RKO (cell line): ENCODE data around the gene C5orf63.
"Not testable (repeated sequence)": the region's sequence is repeated elsewhere in the genome, so short reads cannot be mapped to it uniquely, and the experiment has no call there.

Experiments
- DNase-seq: peaks from one replicate; pipeline ENCODE4 v3.0.0-alpha.2; 2016; ENCODE audit warnings: low spot score

Gene C5orf63

GRCh38 chr5:127030259-127031146 is 42.8 kb downstream of the C5orf63 start, which contains the start of gene MARCHF3:
TSS of gene MARCHF3 (minus strand) at chr5:127030558. CDS start at chr5:126918171, 112,387 bp downstream.
- DNase-seq: peak; percentile 94

- peak; percentile 86 for DNase-seq
Observed at GRCh38 chr5:127029581-127030258, 43.6 kb downstream of the C5orf63 start.

- DNase-seq: no peak
Observed at GRCh38 chr5:127028822-127029457, 44.4 kb downstream of the C5orf63 start.

GRCh38 chr5:127027539-127027938 is 45.8 kb downstream of the C5orf63 start:
- DNase-seq: no peak

GRCh38 chr5:127026166-127026565 is 47.1 kb downstream of the C5orf63 start:
- no peak for DNase-seq

- no peak for DNase-seq
Observed at GRCh38 chr5:127025467-127025866, 47.8 kb downstream of the C5orf63 start.

GRCh38 chr5:127024821-127025220 is 48.5 kb downstream of the C5orf63 start:
- DNase-seq: no peak

- not testable (repeated sequence) for DNase-seq
Observed at GRCh38 chr5:127023552-127024191, 49.6 kb downstream of the C5orf63 start.

GRCh38 chr5:127022846-127023245 is 50.5 kb downstream of the C5orf63 start:
- no peak for DNase-seq

- DNase-seq: no peak
Observed at GRCh38 chr5:127019928-127020327, 53.4 kb downstream of the C5orf63 start.

- not testable (repeated sequence) for DNase-seq
Observed at GRCh38 chr5:127016722-127017121, 56.6 kb downstream of the C5orf63 start.

- no peak for DNase-seq
Observed at GRCh38 chr5:127015716-127016115, 57.6 kb downstream of the C5orf63 start.

GRCh38 chr5:127014573-127014972 is 58.7 kb downstream of the C5orf63 start:
- DNase-seq: no peak

- DNase-seq: no peak
Observed at GRCh38 chr5:127013407-127013806, 59.9 kb downstream of the C5orf63 start.

- DNase-seq: no peak
Observed at GRCh38 chr5:127012916-127013315, 60.4 kb downstream of the C5orf63 start.

- peak; percentile 7 for DNase-seq
Observed at GRCh38 chr5:127011961-127012644, 61.2 kb downstream of the C5orf63 start.

- peak; percentile 85 for DNase-seq
Observed at GRCh38 chr5:127011153-127011552, 62.1 kb downstream of the C5orf63 start.

GRCh38 chr5:127010362-127010761 is 62.9 kb downstream of the C5orf63 start:
- DNase-seq: no peak

GRCh38 chr5:127009784-127010183 is 63.5 kb downstream of the C5orf63 start:
- no peak for DNase-seq

- DNase-seq: no peak
Observed at GRCh38 chr5:127008300-127008975, 64.9 kb downstream of the C5orf63 start.

- DNase-seq: no peak
Observed at GRCh38 chr5:127007522-127007921, 65.8 kb downstream of the C5orf63 start.
